HG03521 (cell line): ENCODE measurements around the gene TMEM243.

ENCODE experiments used
- ATAC-seq: cut with Tn5 transposase; IDR thresholded peaks from one replicate; pipeline ENCODE4 v1.9.1; 2021; ENCODE audit warnings: mild to moderate bottlenecking, moderate library complexity; ENCODE audit not compliant: unreplicated experiment

Gene TMEM243

DNA sequence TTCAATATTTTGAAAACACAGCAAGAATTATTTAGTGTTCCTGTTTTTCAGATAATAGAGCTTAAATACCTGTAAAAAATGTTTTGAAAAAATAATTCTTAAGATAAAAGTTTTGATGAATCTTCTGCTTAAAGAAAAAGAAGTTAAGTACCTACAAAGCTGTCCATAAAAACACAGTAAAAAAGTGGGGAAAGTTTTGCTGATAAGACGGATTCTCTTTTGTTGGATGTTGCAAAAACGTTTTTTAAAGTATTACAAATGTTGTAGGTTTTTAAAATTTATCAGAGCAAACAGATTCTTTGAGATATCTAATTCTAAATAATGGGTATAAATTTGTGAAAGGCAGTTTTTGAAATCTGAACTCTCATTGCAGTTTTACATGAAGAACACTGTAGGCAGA lies 55.1 kb downstream of the TMEM243 start:
- ATAC-seq: no peak

- ATAC-seq: no peak
Observed at GRCh38 chr7:87159538-87159937, 60.0 kb downstream of the TMEM243 start.

- ATAC-seq: no peak
Observed at GRCh38 chr7:87156709-87157108, 62.8 kb downstream of the TMEM243 start.

GRCh38 chr7:87155788-87156187 lies 63.7 kb downstream of the TMEM243 start:
- no peak for ATAC-seq

GRCh38 chr7:87154569-87154968 lies 65.0 kb downstream of the TMEM243 start:
- ATAC-seq: no peak

DNA sequence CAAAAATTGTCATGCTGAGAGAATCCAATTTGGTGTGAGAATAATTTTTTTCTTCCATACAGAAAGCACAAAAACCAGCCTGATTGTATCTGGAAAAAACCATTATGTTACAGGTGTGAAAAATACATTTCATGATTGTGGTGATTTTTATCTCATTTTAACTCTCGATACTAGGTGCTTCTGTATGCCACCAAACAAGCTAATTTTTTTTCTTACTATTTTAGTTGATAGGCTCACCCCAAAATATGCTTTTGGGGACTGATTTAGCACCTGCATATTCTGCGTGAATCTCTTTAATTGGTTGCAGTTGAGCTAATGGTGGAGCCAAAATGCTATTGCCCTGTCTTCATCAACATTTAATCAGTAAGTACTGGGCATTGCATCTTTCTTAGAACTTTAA lies 65.4 kb downstream of the TMEM243 start:
- no peak for ATAC-seq

- peak; percentile 10 for ATAC-seq
Observed at GRCh38 chr7:87152897-87153641, 66.5 kb downstream of the TMEM243 start.

- ATAC-seq: peak; percentile 89
Observed at GRCh38 chr7:87152112-87152896, 67.2 kb downstream of the TMEM243 start, which contains the start of gene DMTF1. TSS of gene DMTF1 (plus strand) at chr7:87152453. CDS start at chr7:87164942, 12,489 bp downstream.

DNA sequence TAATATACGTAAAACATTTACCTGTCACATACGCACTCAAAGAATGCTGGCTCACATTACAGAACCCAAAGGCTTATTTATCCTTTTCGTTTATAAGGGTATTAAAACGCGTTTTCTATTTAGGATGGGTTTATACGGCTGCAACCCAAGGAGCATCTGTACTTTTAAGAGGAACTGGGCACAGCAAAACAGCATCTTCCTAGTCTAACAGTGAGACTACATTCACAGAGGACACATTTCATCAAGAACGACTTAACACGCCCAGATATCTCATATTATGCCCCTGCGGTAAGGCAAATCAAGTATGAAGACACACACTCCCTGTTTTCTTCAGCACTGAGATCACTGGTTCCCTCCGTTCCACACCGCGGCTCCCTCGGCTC lies 67.8 kb downstream of the TMEM243 start:
- peak; percentile 9 for ATAC-seq

DNA sequence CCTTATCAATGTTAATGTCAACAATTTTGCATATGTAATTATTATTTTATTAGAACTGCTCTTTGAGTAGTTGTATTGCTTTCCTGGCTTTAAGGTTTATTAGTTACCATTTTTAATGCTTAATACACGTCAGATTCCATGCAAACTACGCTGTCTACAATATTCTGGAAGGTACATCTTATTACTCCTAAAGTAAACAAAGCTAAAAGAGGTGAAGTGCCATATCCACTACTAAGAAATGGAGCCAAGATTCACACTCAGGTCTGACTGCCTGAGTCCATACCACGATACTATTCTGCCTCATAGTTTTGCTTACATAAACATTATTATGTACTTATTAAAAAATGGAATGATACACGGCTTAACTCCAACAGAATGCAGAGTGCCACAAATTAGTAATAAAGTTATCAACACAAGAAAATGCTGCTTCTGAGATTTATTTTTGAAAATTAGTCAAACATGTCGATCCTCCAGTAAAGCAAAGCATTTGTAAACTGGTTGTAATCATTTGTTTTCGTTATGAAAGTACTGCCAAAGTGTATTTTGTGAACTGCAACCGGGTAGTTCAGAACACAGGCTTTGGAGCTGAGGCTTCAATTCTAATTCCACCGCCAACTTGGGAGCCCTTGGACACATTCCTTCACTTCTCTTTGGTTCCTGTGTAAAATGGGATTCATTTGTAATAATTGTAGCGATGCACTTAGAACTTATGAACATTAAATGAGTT lies 68.4 kb downstream of the TMEM243 start:
- ATAC-seq: no peak

DNA sequence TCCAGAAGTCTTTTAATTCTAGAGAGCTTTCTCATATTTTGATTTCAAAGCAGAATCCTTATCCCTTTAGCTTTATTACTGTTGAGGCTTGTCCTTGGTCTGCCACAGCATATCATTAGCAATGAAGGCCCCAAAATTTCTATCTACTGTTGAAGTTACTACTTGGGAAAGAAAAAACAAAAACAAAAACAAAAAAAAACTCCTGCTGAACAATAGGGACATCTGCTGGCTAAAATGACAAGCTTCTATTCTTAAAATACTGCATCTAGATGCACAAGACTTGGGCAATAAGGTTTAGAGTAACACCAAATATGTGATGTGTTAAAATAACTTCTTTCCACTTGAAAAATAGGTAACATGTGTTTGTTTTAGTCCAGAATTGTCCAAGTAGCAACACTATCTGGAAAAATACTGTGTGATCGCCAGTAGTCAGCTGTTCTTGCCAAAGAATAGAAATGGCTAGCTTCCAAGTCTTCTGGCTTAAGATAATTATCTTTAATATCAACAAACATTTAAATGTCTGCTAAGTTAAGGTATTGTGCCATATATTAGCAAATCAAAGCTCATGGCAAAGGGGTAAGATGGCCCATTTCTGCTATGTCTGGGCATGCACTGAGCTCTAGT lies 71.1 kb downstream of the TMEM243 start:
- ATAC-seq: no peak

DNA sequence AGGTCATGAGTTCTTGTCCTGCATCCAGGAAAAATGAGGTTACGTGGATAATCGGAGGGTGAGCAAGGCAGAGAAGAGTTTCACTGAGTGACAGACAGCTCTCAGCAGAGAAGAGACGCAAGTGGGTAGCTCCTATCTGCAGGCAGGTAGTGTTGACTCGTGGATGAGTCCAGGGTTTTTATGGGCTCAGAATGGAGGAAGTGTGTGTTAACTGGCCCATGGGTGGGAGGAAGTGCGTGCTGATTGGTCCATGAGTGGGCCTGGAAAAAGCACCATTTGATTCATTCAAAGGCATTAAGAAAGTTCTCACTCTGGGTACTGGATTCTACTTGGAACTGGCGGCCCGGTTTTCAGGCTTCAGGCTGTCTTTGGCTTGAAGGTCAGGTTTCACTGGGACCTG lies 72.0 kb downstream of the TMEM243 start:
- ATAC-seq: no peak

DNA sequence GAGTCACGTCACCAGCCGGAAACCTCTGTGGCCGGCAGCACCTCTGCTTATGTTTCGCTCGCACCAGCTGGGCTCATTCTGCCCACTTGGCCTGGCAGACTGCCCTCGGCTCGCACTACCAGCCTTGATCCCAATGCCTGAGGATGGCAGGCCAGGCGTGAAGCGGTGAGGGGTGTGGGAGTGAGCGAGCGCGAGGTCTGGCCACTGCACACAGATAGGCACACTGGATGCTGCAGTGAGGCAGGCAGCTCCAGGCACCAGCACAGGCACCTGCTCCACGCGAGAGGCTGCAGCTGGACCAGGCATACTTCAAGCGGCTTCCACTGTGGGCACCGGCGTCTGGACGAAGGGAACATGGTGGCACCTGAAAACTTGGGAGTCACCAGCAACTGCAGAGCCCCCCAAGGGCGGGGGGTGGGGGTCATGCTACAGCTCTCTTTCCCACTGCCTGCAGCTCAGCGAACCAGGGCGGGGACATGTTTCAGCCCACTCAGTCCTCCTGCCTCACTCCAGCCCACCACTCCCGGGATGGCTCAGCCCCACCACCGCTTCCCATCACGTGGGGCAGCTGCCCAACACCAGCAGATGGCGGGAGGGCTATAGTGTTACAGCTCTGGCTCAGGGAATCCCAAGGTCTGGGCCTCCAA lies 72.7 kb downstream of the TMEM243 start:
- ATAC-seq: no peak
